A172 (cell line): ENCODE results near the gene KCTD16. TPM values are rescaled to one million over a fixed set of nuclear protein-coding genes. Genes with fewer than 3 reads are reported as not detected.
A peak's percentile ranks its signal among the peaks of the same experiment; 100 is the strongest.

ENCODE experiments used
- DNase-seq: peaks from one replicate; pipeline ENCODE4 v3.0.0-alpha.2; 2015; ENCODE audit warnings: low spot score
- total RNA-seq: library from RNA; depleted of rRNA; stranded (reverse); fragments of >200 nt; shearing (Covaris generic); gene quantifications from 2 replicates; pipeline ENCODE4 v1.2.3, GENCODE V29; 2014

Gene KCTD16
- total RNA-seq, 1 experiment from 2014 or later: 1.2 TPM

- no peak for DNase-seq
These were observed 233.2 kb downstream of the KCTD16 start for GRCh38 chr5:144403817-144404420.

DNA sequence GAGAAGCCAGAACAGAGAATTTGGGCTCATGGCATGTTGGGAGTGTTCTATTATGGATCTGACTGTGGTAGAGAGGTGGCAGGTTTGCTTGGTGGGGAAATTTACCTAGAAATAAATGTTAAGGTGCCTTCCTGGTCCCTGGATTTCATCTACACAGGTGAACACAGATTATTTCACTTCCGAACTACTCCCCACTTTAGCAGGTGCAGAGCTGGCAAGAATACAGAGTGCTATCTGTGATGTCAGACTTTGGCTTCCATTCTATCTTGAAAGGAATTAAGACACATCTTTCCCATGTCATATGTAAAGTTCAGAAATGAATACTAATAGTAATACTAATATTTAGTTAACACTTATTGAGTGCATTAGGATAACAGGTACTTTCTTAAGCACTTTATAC is 234.0 kb downstream of the KCTD16 start:
- no peak for DNase-seq

DNA sequence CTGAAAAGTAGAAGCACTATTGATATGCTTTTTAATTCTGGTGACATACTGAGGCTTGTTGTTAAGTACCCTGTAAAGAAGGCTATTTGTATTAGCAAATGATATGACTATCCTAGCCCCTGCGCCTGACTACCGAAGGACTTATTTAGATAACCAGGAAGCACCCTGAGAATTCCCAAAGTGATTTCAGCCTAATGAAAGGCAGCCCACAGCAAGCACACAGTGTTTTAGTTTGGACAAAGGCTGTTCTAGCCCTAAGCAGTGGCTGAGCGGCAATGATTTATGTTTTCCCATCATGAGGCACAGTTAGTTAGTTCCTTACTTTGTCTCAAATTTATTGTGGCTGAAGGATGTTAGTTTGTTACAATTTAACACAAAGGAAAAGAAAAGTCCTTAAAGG is 235.3 kb downstream of the KCTD16 start:
- DNase-seq: no peak

DNA sequence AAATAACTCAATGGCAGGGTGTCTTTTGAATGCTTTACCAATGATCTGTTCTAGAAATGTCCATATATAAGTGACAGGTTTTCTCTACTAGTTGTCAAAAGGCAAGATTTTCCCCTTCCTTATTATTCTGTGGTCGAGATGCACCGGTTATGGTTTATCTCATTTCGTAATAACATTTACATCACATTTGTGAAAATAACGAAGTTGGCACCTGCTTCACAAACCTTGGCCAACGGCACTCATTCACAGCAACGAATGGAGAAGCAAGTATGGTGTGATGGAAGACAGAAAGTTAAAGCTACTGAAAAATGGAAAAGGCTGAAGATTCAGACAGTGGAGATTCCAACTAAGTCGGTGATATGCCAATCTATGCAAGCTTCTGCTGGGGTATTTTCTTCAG is 235.8 kb downstream of the KCTD16 start:
- no peak for DNase-seq

GRCh38 chr5:144414202-144415029 is 243.7 kb downstream of the KCTD16 start:
- no peak for DNase-seq

- DNase-seq: no peak
These were observed 245.5 kb downstream of the KCTD16 start for GRCh38 chr5:144416196-144416595.

DNA sequence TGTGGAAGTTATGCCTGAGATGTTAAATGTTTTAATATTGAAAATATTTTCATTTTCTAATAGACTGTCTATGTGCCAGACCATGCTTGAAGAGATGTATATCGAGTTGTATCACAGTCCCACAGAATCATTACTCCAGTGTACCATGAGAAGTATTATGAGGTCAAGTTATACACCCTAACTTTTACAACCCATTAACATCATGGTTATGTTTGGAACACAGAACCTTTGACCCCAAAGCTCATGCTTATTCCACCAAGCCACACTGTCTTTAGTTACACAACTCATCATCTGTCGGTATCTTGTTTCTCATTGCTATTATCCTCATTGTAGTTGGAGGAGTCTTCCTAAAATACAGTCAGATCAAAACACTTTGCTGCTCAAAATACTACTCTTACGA is 248.0 kb downstream of the KCTD16 start:
- DNase-seq: no peak

DNA sequence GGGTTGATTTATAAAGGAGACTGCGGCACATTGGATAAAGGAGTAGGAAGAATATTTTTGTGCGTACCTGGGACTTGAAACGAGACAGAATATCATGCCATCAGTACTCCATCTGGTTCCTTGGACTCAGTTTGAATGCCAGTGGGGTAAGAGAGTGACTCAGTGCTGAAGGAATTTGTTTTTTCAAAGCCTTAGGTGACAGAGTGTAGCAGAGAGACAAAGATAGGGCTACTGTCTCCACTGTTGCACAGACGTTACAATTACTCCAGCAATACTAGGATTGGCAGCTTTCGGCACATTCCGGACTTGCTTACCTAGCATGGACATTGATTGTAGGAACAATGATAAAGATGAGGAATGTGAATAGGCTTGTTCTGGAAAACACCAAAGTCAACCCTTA is 250.7 kb downstream of the KCTD16 start:
- DNase-seq: peak; percentile 47

DNA sequence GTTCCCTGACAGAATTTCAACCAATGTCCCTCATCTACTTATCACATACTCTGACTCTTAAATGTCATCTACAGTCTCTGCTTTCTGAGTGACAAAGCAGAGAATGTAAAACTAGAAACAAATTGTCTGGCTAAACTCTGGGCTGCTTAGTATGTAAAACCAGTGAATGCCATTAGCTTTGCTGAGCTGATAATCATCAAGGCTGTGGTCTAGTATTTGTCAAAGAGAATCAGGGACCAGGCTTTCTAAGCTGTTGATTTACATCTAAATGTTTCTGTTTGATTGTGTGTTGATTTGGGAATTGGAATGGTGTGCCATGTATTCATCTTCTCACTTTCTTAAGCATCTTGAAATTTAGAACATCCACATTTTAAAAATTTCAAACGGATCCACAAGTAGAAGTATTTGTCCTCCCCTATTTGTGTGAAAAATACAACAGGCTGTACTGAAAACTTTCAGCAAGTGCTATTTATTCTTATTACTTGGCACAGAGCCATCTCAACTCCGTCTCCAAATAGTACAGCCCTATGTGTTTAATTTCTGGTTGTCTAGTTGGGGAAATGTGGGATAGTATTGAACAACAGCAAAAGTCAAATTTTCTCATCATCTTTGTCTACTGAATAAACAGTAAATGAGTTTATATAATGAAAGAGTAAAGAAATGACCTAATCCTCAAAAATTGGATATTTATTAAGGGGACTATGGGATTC is 251.5 kb downstream of the KCTD16 start:
- DNase-seq: no peak

- peak; percentile 27 for DNase-seq
These were observed 257.2 kb downstream of the KCTD16 start for GRCh38 chr5:144427866-144428265.

DNA sequence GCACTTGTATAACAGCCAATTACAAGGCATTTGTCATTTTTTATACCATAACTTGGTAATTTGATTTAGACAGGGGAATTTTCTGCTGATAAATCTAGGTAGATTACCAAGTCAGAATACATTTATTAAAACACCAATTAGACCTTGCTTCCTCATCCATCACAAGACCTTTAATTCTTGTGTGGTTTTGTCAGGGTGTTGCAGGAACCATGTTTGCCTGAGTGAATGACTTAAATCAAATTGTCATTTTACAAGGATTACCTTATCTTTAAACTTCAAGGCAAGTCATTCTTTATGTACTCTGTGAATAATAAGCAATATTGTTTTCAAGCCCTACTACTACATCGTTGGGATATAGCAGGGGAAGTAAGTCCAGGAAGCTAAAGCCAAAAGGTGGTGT is 257.7 kb downstream of the KCTD16 start:
- peak; percentile 34 for DNase-seq

DNA sequence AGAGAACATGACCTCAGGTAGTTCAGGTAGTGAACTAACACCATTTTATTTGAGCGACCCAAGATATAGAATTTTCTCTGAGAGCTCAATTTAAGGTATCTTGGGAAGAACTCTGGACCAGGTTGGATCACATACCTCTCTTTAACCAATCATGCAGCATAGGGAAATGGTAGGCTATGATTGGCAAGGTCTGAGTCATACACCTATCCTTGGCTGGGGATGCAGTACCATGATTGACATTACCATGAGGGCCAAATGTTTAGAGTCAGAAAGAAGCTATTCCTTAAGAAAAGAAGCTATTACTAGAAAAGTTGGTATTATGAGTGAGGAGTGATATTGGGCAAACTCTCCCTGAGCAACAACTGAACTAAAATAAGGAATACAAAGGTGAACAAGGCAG is 258.7 kb downstream of the KCTD16 start:
- DNase-seq: no peak

GRCh38 chr5:144429905-144430304 is 259.2 kb downstream of the KCTD16 start:
- DNase-seq: no peak

DNA sequence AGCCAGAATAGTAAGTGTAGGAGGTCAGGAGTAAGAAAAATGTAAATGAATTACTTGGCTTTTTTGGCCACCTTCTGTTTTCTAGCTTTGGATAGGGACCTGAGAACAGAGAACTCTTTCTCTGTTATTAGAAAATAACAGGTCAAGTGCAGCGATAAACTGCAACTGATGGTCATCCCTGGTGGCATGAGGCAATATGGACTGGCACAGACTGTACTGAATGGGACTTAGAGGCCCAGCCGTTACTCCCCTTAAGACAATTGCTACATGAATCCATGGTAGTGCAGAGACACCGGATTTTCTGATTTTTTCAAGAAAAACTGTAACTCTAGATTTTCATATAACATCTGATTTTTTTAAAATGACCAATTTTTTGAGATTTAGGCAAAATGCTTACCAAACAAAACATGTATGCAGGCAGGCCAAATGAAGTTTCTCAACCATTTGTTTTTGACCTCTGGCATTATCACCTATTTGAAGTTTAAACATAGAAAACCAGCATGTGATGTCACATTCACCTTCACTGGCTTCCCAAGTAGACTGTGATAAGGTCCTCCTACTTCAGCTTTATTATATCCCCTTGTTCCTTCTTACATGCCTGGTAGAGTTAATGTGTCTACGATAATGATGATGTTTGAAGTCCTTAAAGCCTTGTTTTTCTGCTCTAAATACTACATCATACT is 262.6 kb downstream of the KCTD16 start:
- no peak for DNase-seq

DNA sequence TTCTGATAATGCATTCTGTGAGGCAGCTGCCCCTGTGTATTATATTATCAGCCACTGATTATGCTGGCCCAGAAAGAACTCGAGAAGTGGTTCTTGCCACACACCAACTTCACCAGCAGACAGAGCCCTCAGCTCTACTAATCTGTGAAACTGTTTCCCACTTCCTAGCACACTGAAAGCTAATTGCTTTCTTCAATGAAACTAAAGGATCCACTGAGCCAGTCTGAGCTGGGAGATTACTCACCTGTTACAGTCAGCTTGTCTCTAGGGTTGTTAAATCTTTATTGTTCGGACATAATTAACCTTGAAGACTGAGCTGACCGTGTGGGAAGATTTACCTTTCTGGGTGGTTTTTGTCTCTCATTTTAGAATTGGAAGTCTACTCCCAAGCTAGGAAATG is 263.2 kb downstream of the KCTD16 start:
- DNase-seq: no peak

DNA sequence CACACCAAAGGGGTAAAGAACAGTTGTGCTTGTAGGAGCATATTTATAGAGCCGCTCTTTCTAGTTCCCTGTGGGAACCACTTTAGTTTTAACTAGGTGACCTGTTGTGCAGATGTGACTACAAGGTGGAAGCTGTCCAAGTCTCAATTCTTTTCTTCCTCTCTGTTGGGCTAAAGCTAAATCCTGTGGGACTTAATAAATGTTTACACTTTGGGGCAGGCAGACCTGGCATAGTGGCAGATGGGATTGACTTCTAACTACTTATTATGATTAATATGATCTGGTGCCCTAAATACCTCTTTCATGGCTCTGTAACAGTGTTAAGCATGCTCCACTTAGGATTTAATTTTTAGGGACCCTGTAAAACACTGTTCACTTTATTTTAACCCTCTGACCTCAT is 265.3 kb downstream of the KCTD16 start:
- no peak for DNase-seq

- no peak for DNase-seq
These were observed 267.6 kb downstream of the KCTD16 start for GRCh38 chr5:144438237-144438636.

DNA sequence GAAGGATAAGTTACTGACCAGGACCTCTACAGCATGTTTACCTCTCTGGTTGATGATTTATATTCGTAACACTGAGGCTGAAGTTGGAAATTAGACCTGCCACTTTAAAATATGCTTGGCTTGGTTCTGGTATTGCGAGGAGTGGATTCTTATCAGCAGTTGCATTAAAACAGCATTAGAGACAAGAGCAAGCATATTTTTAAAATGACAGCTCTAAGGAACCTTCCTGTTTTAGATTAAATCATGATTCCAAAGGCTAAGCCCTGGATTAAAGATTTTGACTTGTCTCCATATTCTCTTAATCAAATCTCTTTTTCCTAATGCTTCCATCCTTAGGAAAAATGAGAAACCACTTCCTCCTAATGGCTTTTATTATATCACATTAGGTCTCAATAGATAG is 277.8 kb downstream of the KCTD16 start:
- DNase-seq: no peak

DNA sequence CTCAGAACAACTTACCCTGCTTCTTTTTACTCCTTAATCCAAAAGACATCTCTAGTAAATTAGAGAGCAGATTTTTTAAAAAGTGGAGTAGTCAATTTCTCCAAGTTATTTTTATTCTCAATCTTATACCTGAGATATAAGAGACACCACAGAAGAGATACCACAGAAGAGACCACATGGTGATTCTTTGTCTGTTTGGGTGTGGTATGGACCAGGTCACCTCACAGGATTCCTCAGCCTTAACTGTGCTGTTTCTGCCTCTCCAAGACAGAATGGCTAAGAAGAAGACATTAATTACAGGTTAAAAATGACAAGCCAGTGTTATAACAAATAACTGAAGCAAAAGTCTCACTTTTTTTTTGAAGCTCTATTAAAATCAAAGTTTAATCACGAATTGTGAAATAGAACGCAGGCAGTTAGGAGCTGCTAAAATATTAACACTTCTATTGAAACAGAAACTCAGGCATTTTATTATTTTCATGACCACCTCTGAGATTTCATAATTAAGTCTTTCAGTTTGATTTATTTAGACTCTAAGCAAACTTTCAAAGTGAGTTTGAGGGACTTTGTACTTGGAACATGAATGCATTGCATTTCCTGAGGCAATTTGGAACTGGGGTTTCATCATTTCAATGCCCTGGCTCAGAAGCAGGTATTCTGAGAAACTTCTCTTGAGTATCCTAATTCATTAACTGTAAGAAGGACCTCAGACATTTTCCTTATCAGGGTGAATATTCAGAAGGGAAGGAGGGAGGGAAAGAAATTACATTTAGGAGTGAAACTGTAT is 280.7 kb downstream of the KCTD16 start:
- DNase-seq: no peak

DNA sequence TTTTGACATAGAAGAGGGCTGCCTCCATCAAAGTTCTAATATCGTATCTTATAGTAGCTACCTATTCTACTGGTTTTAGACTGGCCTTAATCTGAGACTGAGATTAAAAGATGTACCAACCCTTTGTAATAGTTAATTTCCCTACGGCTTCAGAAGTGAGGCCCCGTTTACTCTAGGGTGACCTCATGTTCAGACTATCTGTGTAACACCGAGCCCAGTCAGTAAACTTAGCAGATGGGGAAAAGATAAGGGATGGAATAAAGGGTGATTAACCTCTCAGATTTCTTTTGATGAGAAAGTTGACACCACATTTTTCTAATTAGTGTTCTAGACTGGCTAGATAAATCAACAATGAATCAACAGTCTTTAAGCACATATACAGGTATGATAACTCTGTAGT is 283.1 kb downstream of the KCTD16 start:
- no peak for DNase-seq

DNA sequence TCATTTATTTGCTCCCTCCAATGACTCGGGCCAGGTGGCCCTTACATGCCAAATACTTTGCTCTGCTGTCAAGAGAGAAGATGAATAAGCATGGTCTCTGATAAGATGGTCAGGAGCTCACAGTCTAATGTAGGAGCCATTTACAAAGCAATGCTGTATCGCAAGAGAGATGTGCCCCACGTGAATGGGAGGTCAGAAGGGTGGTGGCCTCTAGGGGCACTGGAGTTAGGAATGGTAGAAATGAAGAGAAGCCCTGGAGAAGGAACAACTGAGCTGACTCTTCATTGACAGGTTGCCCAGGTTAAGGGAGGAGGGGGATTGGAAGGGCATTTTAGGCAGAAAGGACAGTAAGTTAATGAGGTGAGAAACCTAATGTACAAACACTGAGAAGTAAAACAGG is 286.5 kb downstream of the KCTD16 start:
- DNase-seq: no peak

DNA sequence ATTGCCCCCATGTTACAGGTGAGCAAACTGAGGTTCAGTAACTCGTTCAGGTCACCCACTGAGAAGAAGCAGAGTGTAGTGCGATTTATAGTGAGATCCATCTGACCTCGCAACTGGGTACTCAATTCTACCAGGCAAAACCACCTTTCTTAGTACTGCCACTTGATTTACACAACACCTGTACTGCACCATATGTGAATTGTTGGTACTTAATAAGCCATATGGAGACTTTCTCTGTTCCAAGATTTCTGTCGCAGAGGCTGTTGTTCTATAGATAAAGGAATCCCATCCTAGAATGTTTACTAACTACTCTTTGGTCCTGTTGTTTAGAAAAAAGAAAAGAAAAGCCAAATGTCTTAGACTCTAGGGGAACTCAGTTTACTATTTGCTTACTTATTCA is 287.5 kb downstream of the KCTD16 start:
- DNase-seq: no peak
